ENCODE results near the gene C14orf119.
A peak's percentile ranks its signal among the peaks of the same experiment; 100 is the strongest.

The C14orf119 gene

GRCh38 chr14:23071244-23071920, 23.9 kb upstream of the C14orf119 start:
- H3K4me3 ChIP-seq (ENCODE audit: low read depth, low read length), result peak overlapping the region; percentile 50
- no peak for TF ChIP-seq CTCF (IDR thresholded peaks at IDR 0.05; ENCODE audit: borderline replicate concordance, insufficient read depth, low read depth, low read length)

GRCh38 chr14:23071921-23072539, 23.3 kb upstream of the C14orf119 start:
- no peak for TF ChIP-seq CTCF (IDR thresholded peaks at IDR 0.05; ENCODE audit: borderline replicate concordance, insufficient read depth, low read depth, low read length)
- H3K4me3 ChIP-seq (ENCODE audit: low read depth, low read length), result no peak overlapping the region

GRCh38 chr14:23074906-23075305, 20.4 kb upstream of the C14orf119 start:
- H3K4me3 ChIP-seq (ENCODE audit: low read depth, low read length), result no peak overlapping the region
- TF ChIP-seq CTCF (IDR thresholded peaks at IDR 0.05; ENCODE audit: borderline replicate concordance, insufficient read depth, low read depth, low read length), result no peak

GRCh38 chr14:23076785-23077408, 18.4 kb upstream of the C14orf119 start:
- H3K4me3 ChIP-seq (ENCODE audit: low read depth, low read length), result no peak overlapping the region
- TF ChIP-seq CTCF (IDR thresholded peaks at IDR 0.05; ENCODE audit: borderline replicate concordance, insufficient read depth, low read depth, low read length), result peak; percentile 53

- TF ChIP-seq CTCF (IDR thresholded peaks at IDR 0.05; ENCODE audit: borderline replicate concordance, insufficient read depth, low read depth, low read length), result no peak
- H3K4me3 ChIP-seq (ENCODE audit: low read depth, low read length), result no peak overlapping the region
These were observed 17.3 kb upstream of the C14orf119 start for GRCh38 chr14:23077962-23078361.

- H3K4me3 ChIP-seq (ENCODE audit: low read depth, low read length), result no peak overlapping the region
- TF ChIP-seq CTCF (IDR thresholded peaks at IDR 0.05; ENCODE audit: borderline replicate concordance, insufficient read depth, low read depth, low read length), result no peak
These were observed 16.6 kb upstream of the C14orf119 start for GRCh38 chr14:23078692-23079116.

Data from GM12875 (cell line).